ENCODE measurements around the gene GAD2.

GAD2 gene

DNA sequence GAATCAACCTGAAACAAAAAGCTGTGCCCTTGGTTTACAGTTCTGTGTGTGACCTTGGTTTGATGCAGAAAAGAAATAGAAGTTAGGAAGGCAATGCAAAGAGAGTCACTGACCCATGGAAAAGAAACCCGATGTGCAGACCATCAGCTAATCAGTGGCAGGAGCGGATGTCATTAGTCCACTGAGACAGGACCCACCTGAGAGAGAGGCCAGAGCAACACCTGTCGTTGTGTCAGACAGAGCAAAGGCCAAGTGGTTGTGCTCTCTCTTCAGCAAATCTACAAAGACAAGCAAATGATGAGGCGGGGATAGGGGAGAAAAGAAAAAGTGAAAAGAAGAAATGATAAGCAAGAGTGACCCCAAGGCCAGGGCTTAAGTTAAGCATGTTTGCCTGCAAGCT, 8.7 kb downstream of the GAD2 start:
- DNase-seq: no peak

- no peak for DNase-seq
Measured at GRCh38 chr10:26227786-26228185, 11.2 kb downstream of the GAD2 start.

GRCh38 chr10:26232174-26232573, 15.6 kb downstream of the GAD2 start:
- no peak for DNase-seq

- DNase-seq: no peak
Measured at GRCh38 chr10:26235761-26236160, 19.2 kb downstream of the GAD2 start.

- DNase-seq: no peak
Measured at GRCh38 chr10:26238378-26238777, 21.8 kb downstream of the GAD2 start.

DNA sequence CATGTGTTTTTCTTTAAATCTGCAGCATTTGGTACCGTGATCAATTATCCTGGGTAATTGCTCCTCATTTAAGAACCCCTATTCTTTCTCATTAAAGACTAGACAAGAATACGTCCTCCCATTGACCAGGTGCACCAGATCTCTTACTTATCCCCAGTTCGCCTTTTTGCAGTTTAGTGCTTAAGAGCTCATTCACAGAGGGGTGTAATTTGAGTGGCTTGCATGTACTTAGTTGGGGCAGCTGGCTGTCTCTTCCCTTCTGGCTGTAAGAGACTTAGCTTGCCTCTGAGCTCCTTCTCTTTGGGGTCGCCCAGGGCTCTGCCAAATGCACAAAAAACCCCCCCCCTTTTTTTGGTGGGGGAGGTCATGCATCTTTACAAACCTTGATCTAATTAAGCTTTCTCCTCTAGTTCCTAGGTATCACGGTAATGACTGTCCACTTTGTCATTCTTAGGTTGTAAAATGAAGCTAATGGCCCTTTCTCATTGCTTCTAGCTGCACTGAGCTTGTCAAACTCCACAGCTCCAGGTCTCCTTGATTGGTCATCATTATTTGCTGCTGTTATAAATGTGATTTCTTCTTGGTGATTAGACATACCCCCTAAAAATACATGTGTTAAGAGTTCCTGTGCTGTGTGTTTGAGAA, 26.3 kb downstream of the GAD2 start:
- no peak for DNase-seq

DNA sequence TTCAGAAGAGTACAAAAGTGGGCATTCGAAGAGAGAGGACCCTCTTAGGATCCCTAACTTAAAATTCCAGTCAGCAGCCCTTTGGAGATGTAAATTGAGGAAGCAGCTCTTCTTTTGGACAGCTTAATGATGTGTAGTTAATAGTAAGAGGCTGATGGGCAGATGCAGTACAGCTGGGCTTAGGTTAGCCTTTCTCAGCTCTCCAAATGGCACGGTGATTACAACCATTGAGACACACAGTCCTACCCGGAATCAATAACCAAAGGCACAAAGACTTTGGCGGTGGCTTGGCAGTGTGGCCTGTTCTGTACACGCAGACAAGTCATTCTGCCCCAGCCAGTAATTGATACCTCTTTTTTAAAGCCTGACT, 26.8 kb downstream of the GAD2 start:
- DNase-seq: no peak

DNA sequence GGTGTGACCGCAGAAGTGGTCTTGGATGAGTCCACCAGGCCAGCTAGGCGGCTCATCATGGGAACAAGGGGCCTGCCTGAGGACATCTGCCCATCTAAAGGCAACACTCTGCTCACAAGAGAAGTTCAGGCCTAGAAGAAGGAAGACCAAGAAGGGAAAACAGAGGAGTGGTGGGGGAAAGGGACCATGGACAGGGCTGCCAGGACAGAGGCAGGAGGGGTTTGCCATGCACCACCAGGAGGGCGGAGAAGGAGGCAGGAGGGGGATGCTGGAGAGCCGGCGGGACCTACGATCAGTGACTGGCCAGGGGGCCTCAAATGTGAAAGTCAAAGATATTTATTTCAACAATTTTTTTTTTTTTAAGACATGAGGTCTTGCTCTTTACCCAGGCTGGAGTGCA, 33.1 kb downstream of the GAD2 start:
- no peak for DNase-seq

GRCh38 chr10:26251925-26252324, 35.4 kb downstream of the GAD2 start:
- DNase-seq: no peak

GRCh38 chr10:26254616-26255015, 38.0 kb downstream of the GAD2 start:
- no peak for DNase-seq

GRCh38 chr10:26259341-26259740, 42.8 kb downstream of the GAD2 start:
- no peak for DNase-seq

GRCh38 chr10:26269754-26270153, 53.2 kb downstream of the GAD2 start:
- DNase-seq: no peak

- DNase-seq: no peak
Measured at GRCh38 chr10:26274391-26274790, 57.8 kb downstream of the GAD2 start.

DNA sequence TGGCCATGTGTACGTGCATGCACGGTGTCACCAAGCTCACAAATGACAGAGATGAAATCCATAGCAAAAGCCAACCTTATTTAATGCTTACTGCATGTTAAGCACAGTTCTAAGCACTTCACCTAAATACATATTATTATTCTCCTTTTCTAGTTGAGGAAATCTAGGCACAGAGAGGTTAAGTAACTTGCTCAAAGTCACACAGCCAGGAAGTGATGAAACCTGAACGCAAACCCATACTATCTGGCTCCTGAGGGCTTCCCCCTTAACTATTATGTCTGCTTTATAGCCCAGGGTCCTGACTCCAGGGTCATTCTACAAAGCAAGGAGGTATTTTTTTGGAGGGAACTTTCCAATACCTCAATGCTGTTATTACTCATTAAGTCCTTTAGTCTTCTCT, 61.7 kb downstream of the GAD2 start:
- no peak for DNase-seq

DNA sequence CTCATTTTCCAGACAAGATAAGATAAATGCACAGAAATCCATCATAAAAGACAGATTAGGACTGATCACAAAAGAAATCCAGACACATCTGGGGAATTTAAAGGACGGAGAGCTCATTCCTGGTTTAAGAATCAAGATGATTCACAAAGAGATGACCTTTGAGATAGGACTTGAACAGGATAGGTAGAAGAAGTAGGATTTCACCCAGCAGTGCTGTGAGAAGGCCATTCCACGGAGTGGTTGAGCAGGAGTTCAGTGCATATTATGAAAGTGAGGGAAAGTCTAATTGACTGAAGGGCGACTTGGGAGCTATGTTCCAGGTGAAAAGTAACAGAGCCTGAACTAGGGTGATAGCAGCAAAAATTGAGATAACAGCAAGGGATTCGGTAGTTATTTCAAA, 73.7 kb downstream of the GAD2 start:
- DNase-seq: no peak

- no peak for DNase-seq
Measured at GRCh38 chr10:26291721-26292480, 75.3 kb downstream of the GAD2 start.

DNA sequence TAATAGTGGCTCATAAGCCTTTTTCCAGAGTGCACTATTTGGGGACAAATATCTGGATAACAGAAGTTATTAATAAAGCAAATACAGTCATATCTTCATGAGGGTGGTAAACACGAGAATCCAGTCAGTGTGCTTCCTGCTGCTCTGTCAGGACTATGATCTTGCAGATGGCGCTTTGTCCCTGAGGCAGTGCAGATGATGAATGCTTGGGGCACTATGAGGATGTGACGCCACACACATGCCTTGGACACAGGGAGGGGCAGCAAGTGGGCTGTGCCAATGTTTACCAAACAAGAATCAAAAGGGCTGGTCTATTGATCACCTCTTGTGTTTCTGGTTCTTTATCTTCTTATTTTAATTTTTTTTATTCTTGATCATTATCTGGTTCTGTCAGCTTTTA, 79.8 kb downstream of the GAD2 start:
- no peak for DNase-seq

GRCh38 chr10:26300001-26300400, 83.4 kb downstream of the GAD2 start:
- DNase-seq: no peak

DNA sequence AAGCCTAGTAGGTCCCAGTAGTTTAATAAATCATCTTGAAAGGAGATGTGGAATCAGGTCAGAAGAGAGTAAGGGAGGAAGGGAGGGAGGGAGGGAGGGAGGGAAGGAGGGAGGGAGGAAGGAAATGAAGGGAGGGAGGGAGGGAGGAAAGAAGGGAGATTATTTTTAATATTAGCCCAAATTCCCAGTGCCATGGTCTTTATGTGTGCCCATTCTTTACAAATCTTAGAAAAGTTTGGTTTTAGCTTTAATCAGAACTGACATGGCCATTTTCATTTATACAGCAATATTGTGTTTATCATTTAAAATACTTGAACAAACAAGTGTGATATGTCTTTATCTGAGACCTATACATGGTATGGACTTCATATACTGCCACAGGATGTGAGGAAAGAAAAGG, 86.8 kb downstream of the GAD2 start:
- no peak for DNase-seq

GRCh38 chr10:26310361-26310760, 93.8 kb downstream of the GAD2 start:
- DNase-seq: no peak

- no peak for DNase-seq
Measured at GRCh38 chr10:26311383-26311940, 94.9 kb downstream of the GAD2 start.

- DNase-seq: no peak
Measured at GRCh38 chr10:26314265-26315013, 97.9 kb downstream of the GAD2 start.

DNA sequence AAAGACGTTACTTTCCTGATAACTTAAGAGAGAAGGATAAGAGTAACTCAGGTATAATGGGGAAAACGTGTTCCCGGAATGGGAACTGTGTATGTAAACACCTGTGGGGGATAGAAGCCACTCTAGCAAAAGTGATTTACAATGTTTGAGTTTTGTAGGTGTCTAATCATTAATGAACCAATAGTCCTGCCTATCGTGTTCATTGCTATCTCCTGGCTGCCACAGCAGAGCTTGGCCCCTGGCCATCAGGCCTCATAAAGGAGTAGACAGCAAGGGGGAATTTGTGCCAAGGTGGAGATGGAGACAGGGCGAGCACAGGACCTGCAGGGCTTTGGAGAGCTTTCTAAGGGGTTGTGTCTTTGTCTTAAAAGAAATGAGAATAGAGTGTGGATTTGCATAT, 102.1 kb downstream of the GAD2 start:
- DNase-seq: no peak

GRCh38 chr10:26323219-26323618, 106.6 kb downstream of the GAD2 start:
- DNase-seq: no peak
